ENCODE results near the gene MADD. TPM values are rescaled to one million over a fixed set of nuclear protein-coding genes. Genes with fewer than 3 reads are reported as not detected.

MADD gene
- total RNA-seq, 1 experiment from 2014 or later, result 41.0 TPM

- Histone ChIP-seq H3K79me1 (ENCODE audit: insufficient read depth, low read depth, low read length, poor library complexity, severe bottlenecking) (no peaks in the 10 kb centered on the region), H3K23me2 (ENCODE audit: insufficient read length, low read depth, low read length, poor library complexity, severe bottlenecking) (no peaks in the 10 kb centered on the region), H2BK5ac (ENCODE audit: insufficient read length, low read length) (no peak overlapping the region), H2BK15ac (ENCODE audit: low read depth, low read length) (no peak overlapping the region), H3K79me2 (ENCODE audit: insufficient read depth, low read length) (no peaks in the 10 kb centered on the region), H4K5ac (ENCODE audit: insufficient read length, low read depth, low read length) (no peak overlapping the region), H3K23ac (ENCODE audit: insufficient read length, low read depth, low read length) (no peak overlapping the region), H3K9me3 (ENCODE audit: control insufficient read depth, low read depth, low read length) (no peaks in the 10 kb centered on the region), H3K9ac (ENCODE audit: extremely low read depth, insufficient read length, low read length) (no peak overlapping the region), H3K14ac (ENCODE audit: insufficient read depth, low read length) (no peak overlapping the region), H3K4me2 (ENCODE audit: insufficient read depth, insufficient read length, low read length) (no peak overlapping the region), H3K27me3 (ENCODE audit: insufficient read depth, low read length) (no peaks in the 10 kb centered on the region), H2AK5ac (ENCODE audit: insufficient read length, low read length) (no peak overlapping the region), H3K56ac (ENCODE audit: insufficient read length, low read depth, low read length) (no peak overlapping the region), H2BK12ac (ENCODE audit: insufficient read length, low read depth, low read length) (no peak overlapping the region), H3K4me1 (ENCODE audit: insufficient read depth, low read length) (no peaks in the 10 kb centered on the region), H2BK120ac (ENCODE audit: low read depth, low read length, poor library complexity, severe bottlenecking) (no peak overlapping the region), H2BK20ac (ENCODE audit: low read depth, low read length, poor library complexity, severe bottlenecking) (no peak overlapping the region), H3T11ph (ENCODE audit: low read length) (no peak overlapping the region), H3K18ac (ENCODE audit: insufficient read length, low read depth, low read length) (no peak overlapping the region), H2AFZ (ENCODE audit: low read length) (no peak overlapping the region), H3K4ac (ENCODE audit: low read depth, low read length) (no peak overlapping the region), H4K8ac (replicated peaks; ENCODE audit: insufficient read length, low read depth, low read length) (no peak overlapping the region), H3K27ac (ENCODE audit: insufficient read length, low read depth, low read length) (no peak overlapping the region), H4K20me1 (ENCODE audit: control insufficient read depth, insufficient read depth, insufficient read length) (no peaks in the 10 kb centered on the region), H4K91ac (ENCODE audit: insufficient read length, low read depth, low read length) (no peak overlapping the region)
- Mint-ChIP-seq H3K36me3 (ENCODE audit: insufficient read depth in 1 of 3, low read depth in 3 of 3) (peaks cover 4 to 37% (median 28%) of the 10 kb centered on the region in 3 experiments; a peak in 5 of 7 replicates), H3K4me3 (no peak overlapping the region), H3K9me3 (no peaks in the 10 kb centered on the region), H3K27me3 (ENCODE audit: low read depth) (no peaks in the 10 kb centered on the region), H3K4me1 (no peaks in the 10 kb centered on the region), H3K27ac (peak overlapping the region in 2 of 3 experiments; percentile 9 to 28; a peak in 2 of 7 replicates)
- DNase-seq, result no peak
- WGBS (ENCODE audit: extremely low coverage, insufficient read length, low lambda C conversion rate), result no CpG with 5 or more reads among the region's 29 CpGs
- no peak for TF ChIP-seq CTCF (conservative IDR thresholded peaks at IDR 0.05)
Observed at GRCh38 chr11:47328449-47329390, 58.8 kb downstream of the MADD start.
